ENCODE measurements around the gene SFSWAP. TPM values are rescaled to one million over a fixed set of nuclear protein-coding genes. Genes with fewer than 3 reads are reported as not detected.

Gene SFSWAP
- polyA plus RNA-seq, 1 donor from 2014 or later: 56.6 TPM

DNA sequence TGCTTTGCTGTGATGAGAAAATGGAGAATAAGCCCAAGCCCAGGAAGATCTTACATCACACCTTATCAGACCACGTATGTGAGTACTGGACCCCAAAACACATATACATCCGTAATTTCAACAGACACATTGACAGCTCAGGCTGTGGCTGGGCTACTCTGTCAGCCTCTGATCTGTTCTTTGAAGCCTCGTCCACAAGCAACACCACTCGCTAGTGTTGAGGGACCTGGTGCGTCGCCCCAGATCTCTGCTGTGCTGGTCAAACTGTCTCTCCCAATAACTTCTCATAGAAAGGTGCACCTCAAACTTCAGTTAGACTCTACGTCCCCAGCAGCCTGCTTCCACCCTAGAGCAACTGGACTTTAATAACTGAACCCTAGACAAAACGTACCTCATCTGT is 10.6 kb upstream of the SFSWAP start:
- Histone ChIP-seq H2AFZ (ENCODE audit: low read depth, low read length) (no peak overlapping the region), H3K79me2 (replicated peaks; ENCODE audit: insufficient read depth, low read length) (no peaks in the 10 kb centered on the region), H3F3A (ENCODE audit: insufficient read depth, low read length, poor library complexity, severe bottlenecking) (no peaks in the 10 kb centered on the region), H3K27ac (ENCODE audit: low read length) (no peak overlapping the region), H3K4me2 (ENCODE audit: low read length) (no peak overlapping the region), H3K9me2 (ENCODE audit: insufficient read depth, low read length) (no peaks in the 10 kb centered on the region), H3K9ac (ENCODE audit: low read length) (no peak overlapping the region), H3K36me3 (ENCODE audit: insufficient read depth, low read length) (no peaks in the 10 kb centered on the region), H4K20me1 (ENCODE audit: insufficient read depth) (no peaks in the 10 kb centered on the region), H3K27me3 (ENCODE audit: insufficient read depth, low read depth, low read length) (no peaks in the 10 kb centered on the region), H3K4me3 (ENCODE audit: low read length) (no peak overlapping the region), H3K9me3 (ENCODE audit: low read length) (peaks cover 7% of the 10 kb centered on the region)
- TF ChIP-seq EZH2 (IDR thresholded peaks at IDR 0.05; ENCODE audit: borderline replicate concordance, insufficient read depth, low read length, poor library complexity, severe bottlenecking): no peak
- no peak for TF ChIP-seq RAD21 (conservative IDR thresholded peaks at IDR 0.05)
- no peak for TF ChIP-seq SMC3 (conservative IDR thresholded peaks at IDR 0.05; ENCODE audit: poor library complexity)
- TF ChIP-seq POLR2AphosphoS5 (IDR thresholded peaks at IDR 0.05): no peak
- TF ChIP-seq, protein P1, sequence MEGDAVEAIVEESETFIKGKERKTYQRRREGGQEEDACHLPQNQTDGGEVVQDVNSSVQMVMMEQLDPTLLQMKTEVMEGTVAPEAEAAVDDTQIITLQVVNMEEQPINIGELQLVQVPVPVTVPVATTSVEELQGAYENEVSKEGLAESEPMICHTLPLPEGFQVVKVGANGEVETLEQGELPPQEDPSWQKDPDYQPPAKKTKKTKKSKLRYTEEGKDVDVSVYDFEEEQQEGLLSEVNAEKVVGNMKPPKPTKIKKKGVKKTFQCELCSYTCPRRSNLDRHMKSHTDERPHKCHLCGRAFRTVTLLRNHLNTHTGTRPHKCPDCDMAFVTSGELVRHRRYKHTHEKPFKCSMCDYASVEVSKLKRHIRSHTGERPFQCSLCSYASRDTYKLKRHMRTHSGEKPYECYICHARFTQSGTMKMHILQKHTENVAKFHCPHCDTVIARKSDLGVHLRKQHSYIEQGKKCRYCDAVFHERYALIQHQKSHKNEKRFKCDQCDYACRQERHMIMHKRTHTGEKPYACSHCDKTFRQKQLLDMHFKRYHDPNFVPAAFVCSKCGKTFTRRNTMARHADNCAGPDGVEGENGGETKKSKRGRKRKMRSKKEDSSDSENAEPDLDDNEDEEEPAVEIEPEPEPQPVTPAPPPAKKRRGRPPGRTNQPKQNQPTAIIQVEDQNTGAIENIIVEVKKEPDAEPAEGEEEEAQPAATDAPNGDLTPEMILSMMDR (IDR thresholded peaks at IDR 0.05; ENCODE audit: poor library complexity, severe bottlenecking): no peak
- TF ChIP-seq, protein P2, sequence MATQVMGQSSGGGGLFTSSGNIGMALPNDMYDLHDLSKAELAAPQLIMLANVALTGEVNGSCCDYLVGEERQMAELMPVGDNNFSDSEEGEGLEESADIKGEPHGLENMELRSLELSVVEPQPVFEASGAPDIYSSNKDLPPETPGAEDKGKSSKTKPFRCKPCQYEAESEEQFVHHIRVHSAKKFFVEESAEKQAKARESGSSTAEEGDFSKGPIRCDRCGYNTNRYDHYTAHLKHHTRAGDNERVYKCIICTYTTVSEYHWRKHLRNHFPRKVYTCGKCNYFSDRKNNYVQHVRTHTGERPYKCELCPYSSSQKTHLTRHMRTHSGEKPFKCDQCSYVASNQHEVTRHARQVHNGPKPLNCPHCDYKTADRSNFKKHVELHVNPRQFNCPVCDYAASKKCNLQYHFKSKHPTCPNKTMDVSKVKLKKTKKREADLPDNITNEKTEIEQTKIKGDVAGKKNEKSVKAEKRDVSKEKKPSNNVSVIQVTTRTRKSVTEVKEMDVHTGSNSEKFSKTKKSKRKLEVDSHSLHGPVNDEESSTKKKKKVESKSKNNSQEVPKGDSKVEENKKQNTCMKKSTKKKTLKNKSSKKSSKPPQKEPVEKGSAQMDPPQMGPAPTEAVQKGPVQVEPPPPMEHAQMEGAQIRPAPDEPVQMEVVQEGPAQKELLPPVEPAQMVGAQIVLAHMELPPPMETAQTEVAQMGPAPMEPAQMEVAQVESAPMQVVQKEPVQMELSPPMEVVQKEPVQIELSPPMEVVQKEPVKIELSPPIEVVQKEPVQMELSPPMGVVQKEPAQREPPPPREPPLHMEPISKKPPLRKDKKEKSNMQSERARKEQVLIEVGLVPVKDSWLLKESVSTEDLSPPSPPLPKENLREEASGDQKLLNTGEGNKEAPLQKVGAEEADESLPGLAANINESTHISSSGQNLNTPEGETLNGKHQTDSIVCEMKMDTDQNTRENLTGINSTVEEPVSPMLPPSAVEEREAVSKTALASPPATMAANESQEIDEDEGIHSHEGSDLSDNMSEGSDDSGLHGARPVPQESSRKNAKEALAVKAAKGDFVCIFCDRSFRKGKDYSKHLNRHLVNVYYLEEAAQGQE (IDR thresholded peaks at IDR 0.05; ENCODE audit: borderline replicate concordance): no peak
- no peak for TF ChIP-seq EP300 (conservative IDR thresholded peaks at IDR 0.05; ENCODE audit: poor library complexity, severe bottlenecking)
- TF ChIP-seq MXI1 (conservative IDR thresholded peaks at IDR 0.05; ENCODE audit: poor library complexity, severe bottlenecking): no peak
- TF ChIP-seq TAF1 (IDR thresholded peaks at IDR 0.05; ENCODE audit: low read depth): no peak

GRCh38 chr12:131701705-131702572 is 9.0 kb upstream of the SFSWAP start:
- peaks cover 7% of the 10 kb centered on the region for H3K9me3 ChIP-seq (ENCODE audit: low read length)

More at GRCh38 chr12:131701705-131702572, 9.0 kb upstream of the SFSWAP start:
- no peak overlapping the region for H2AFZ ChIP-seq (ENCODE audit: low read depth, low read length)
- no peaks in the 10 kb centered on the region for H3K36me3 ChIP-seq (ENCODE audit: insufficient read depth, low read length)
- H4K20me1 ChIP-seq (ENCODE audit: insufficient read depth): no peaks in the 10 kb centered on the region
- no peaks in the 10 kb centered on the region for H3F3A ChIP-seq (ENCODE audit: insufficient read depth, low read length, poor library complexity, severe bottlenecking)
- H3K4me2 ChIP-seq (ENCODE audit: low read length): no peak overlapping the region
- no peak overlapping the region for H3K4me3 ChIP-seq (ENCODE audit: low read length)
- no peak overlapping the region for H3K9ac ChIP-seq (ENCODE audit: low read length)
- no peaks in the 10 kb centered on the region for H3K79me2 ChIP-seq (replicated peaks; ENCODE audit: insufficient read depth, low read length)
- no peak overlapping the region for H3K27ac ChIP-seq (ENCODE audit: low read length)
- TF ChIP-seq SMC3 (conservative IDR thresholded peaks at IDR 0.05; ENCODE audit: poor library complexity) (no peak), TAF1 (IDR thresholded peaks at IDR 0.05; ENCODE audit: low read depth) (no peak), EP300 (conservative IDR thresholded peaks at IDR 0.05; ENCODE audit: poor library complexity, severe bottlenecking) (no peak), POLR2AphosphoS5 (IDR thresholded peaks at IDR 0.05) (no peak), EZH2 (IDR thresholded peaks at IDR 0.05; ENCODE audit: borderline replicate concordance, insufficient read depth, low read length, poor library complexity, severe bottlenecking) (no peak), RAD21 (conservative IDR thresholded peaks at IDR 0.05) (no peak), MXI1 (conservative IDR thresholded peaks at IDR 0.05; ENCODE audit: poor library complexity, severe bottlenecking) (no peak)
- TF ChIP-seq, protein P1 (IDR thresholded peaks at IDR 0.05; ENCODE audit: poor library complexity, severe bottlenecking): no peak
- TF ChIP-seq, protein P2 (IDR thresholded peaks at IDR 0.05; ENCODE audit: borderline replicate concordance): no peak
- no peaks in the 10 kb centered on the region for H3K27me3 ChIP-seq (ENCODE audit: insufficient read depth, low read depth, low read length)
- no peaks in the 10 kb centered on the region for H3K9me2 ChIP-seq (ENCODE audit: insufficient read depth, low read length)

All from neural cell (in vitro differentiated cells).